Right hindlimb (tissue), 1 donor: ENCODE data around the gene MYL11.
A peak's percentile ranks its signal among the peaks of the same experiment; 100 is the strongest.

Source experiments
- DNase-seq: peaks from one replicate; pipeline ENCODE4 v3.0.0-alpha.2; 2018

Gene MYL11

GRCh38 chr16:30354423-30355143 is 20.0 kb upstream of the MYL11 start:
- no peak for DNase-seq

- DNase-seq: peak; percentile 98
These were observed 19.3 kb upstream of the MYL11 start, which contains the start of gene CD2BP2 for GRCh38 chr16:30355144-30355953. CD2BP2 (minus strand) TSS chr16:30355308; CDS start chr16:30354681, 627 bp downstream.

DNA sequence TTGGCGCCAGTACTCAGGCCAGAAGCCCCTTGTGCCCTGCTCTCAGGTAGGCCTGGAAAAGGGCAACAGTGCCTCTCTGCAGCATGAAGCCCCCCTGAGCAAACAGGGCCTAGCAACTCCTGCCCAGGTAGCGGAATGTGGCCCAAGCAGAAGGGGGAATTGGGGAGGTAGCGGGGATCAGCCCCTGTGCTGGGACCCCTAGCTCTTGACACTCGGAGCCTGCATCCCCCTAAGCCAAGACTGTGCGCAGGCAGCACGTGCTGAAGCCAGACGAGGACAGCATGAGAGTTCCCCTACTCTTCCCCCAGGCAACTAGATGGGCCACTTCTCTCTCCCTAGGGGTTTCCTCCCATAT is 18.7 kb upstream of the MYL11 start:
- no peak for DNase-seq

- DNase-seq: peak; percentile 47
These were observed 18.1 kb upstream of the MYL11 start for GRCh38 chr16:30356401-30357084.

- DNase-seq: no peak
These were observed 17.4 kb upstream of the MYL11 start for GRCh38 chr16:30357085-30357714.

DNA sequence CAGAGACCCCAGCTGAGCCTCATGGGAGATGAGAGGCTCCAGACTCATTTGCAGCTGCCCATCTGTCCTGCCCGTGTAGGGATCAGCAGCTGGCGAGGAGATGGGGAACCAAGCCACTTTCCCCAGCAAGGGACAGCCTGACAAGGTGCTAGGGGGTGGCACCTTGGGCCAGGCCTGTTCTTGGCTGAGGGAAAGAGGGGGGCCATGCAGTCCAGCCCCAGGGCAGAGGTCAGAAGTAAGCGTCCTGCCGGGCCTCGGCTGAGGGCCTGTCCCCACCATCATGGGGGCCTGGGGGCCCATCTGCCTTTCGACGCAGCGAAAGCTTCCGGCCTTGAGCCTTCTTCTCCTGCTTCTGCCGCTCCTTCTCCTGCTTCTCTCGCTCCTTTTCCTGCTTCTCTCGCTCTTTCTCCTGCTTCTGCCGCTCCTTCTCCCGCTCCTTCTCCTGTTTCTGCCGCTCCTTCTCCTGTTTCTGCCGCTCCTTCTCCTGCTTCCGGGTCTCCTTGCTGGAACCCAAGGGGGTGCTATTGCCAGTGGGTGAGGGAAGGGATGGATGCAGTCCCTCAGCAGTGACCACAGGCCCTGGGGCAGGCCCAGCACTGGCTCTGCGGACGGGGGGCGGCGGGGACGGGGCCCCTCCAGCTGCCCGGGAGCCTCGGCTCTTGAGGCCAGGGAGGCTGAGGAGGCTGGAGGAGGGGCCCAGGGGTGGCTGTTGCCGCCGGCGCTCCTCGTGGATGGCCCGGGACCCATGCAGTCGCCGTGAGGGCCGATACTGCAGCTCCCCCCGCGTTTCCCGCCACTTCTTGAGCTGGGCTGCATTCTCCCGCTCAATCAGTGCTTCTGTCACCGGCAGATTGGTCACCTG is 16.7 kb upstream of the MYL11 start:
- DNase-seq: no peak

DNA sequence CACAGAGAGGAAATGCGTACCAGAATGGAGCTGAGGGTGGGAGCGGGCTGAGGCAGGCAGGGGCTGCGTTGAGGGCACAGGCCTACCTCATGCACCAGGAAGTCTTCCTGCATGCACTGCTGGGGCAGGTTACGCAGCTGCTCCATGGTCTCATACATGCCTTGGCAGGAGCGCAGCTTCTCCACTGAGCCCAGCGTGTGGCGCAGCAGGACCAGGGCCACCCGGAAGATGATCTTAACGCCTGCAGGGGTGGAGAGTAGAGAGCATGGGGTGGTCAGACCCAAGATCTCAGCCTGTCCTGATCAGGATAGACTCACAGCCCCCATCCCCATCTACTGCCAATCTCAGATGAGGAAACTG is 16.0 kb upstream of the MYL11 start:
- DNase-seq: no peak

DNA sequence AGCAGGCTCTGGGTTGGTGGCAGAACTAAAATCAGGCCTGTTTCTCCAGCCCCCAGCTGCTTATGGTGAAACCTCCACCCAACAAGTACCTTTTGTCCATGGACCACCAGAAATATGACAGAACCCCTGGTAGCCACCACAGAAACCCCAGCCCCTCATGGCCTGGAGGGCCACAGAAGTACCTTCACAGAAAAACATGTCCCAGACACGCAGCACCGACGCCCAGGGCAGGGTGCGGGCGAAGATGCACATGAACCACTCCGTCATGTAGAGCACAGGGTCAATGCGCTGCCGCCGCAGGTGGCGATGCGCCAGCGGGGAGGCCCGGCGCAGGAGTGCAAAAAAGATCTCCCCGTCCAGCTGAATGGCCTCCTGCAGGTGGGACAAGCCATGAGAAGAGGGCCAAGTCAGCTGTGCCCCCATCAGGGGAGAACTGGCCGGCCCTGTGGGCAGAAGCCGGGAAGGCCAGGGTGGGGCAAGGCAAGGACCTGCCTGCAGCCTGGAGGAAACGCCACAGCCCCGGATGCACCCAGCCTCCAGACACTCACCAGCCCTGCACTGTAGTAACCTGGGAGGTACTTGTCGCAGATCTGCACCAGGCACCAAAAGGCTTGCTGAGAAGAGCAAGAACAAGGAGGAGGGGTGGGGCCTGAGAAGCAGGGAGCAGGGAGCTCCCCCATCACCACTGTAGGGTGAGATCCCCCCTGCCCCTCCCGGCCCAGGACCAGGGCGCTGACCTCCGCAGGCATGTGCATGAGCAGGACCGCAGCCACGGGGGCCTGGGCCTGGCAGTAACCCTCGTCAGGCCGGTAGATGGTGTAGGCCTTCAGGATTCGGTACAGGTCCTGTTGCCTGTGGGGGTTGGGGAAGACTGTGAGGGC is 15.4 kb upstream of the MYL11 start:
- no peak for DNase-seq

DNA sequence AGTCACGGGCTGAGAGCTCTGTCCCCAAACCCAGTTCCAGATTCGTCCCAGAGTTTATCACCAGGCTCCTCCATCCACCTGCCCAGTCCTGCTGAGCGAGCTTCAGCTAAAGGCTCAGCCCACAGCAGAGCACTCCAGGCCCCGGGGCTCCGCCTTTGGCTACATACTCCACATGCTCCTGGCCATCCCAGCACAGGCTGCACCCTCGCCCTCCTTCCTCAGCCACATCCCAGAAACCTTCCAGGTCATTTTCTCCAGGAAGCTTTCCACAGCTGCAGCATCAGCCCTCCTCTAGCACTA is 14.8 kb upstream of the MYL11 start:
- no peak for DNase-seq

DNA sequence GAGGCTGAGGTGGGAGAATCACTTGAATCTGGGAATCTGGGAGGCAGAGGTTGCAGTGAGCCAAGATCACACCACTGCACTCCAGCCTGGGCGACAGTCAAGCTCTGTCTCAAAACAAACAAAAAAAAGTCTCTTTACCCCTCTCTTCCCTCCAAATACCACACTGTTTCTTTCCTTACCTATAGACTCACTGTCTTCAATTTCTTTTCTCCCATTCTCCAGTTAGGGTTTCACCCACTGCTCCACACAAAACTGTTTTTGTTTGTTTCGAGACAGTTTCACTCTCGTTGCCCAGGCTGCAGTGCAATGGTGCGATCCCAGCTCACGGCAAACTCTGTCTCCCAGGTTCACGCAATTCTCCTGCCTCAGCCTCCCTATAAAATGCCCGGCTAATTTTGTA is 13.4 kb upstream of the MYL11 start:
- DNase-seq: no peak

DNA sequence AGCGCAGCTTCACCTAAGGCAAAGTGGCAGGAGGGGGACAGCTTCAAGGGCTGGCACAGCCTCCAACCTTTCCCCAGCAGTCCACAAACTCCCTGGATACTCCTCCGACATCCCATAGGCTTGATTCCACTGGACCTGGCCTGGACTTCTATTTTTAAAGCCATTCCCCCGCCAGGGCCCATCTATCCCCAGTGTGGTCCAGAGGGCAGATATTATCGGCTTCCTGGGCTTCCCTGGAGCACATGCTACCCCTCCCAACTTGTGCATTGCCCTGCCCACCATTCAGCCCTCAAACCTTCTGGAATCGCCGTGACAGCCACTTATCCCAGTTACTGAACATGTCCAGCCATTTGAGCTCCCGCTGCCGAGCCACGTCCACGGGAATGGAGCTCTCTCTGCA is 9.4 kb upstream of the MYL11 start:
- no peak for DNase-seq

DNA sequence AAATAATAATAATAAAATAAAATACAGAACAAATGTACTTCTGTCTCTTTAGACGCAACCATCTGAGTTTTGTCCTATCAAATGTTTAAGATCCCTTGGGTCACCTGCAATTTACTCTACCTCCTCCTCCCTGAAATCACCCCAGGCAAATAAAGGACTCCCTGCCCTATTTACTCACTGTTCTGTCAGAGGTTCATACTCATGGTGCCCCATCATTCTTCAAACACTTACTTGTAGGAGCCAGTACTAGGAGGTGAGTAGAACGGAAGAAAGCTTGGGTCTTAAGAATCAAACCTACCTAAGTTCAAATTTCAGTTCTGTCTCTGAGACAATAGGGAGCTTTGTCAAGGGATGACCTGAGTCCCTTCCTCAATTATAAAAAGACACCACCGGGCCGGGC is 8.1 kb upstream of the MYL11 start:
- no peak for DNase-seq

GRCh38 chr16:30367349-30368009 is 7.1 kb upstream of the MYL11 start:
- DNase-seq: no peak

- no peak for DNase-seq
These were observed 6.3 kb upstream of the MYL11 start for GRCh38 chr16:30368122-30368791.

DNA sequence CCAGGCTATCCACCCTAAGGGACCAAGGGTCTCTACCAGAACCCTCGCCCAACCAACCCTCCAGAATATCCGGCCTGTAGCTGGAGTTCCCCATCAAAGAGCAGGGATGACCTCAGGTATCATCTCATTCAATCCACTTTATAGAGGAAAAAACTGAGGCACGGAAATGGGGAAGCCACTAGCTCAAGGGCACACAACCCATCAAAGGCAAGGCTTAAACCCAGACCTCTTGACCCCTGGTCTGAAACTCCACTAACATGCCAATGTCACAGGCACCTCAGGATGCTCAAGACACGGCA is 5.9 kb upstream of the MYL11 start:
- no peak for DNase-seq

DNA sequence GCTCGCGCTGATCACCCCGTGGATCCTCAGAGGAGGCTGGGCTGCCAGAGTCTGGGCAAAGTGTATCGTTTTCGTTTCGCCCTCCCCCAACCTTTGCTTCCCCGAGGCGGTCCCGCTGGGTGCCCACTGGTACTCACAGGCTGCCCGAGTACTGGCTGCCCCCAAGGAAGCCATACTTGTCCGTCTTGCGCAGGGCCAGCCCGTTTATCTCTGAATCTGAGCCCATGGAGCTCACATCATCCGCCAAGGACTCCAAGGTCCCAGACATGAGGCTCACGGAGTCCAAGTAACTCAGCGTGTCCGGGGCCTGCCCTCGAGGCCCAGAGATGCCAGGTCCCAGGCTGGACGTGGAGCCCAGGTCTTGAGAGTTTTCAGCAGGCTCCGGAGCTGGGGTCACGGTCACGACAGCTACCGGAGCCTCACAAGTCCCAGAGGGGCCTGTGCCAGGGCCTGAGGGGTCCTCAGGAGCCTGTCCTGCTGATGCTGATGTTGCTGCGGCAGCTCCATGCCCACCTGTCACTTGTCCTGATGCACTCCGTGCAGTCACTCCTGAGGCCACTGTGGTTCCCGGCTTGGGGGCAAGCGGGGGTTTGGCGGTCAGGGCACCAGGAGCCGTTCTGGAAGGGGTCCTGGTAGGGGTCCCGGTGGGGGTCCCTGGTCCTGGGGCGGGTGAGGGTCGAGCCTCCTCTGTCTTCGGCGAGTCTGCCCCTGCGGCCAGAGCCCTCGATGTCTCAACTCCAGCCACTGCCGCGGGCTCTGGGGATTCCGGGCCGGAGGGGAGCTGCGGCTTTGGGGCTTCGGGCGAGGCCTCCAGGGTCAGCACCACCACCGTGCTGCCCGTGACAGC is 5.3 kb upstream of the MYL11 start:
- peak; percentile 44 for DNase-seq

DNA sequence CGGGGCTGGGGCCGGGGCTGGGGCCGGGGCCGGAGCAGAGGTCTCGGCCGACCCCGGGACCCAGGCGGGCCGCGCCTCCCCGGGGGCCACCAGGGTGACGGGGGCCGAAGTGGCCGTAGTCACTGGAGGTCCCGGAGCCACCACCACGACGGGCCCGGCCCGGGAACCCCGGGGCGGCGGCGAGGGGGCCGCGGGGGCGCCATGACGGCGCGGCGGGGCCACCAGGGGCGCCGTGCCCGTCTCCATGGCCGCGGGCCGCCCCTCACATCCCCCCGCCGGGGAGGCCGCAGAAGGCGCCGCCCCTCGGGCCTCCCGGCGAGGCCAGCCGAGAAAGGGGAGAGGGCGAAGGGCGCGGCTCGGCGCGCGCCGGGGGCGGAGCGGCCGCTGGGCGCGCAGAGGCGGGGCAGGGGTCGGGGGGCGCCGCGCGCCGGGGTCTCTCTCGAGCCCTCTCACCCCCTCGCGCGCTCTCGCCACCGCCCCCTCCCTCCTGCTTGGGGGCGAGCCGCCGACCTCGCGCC is 4.6 kb upstream of the MYL11 start:
- DNase-seq: no peak

GRCh38 chr16:30370456-30371247 is 4.0 kb upstream of the MYL11 start, which contains the start of gene TBC1D10B:
TBC1D10B (minus strand) TSS chr16:30370494; CDS start chr16:30370183, 311 bp downstream.
- DNase-seq: peak; percentile 100
